Neuronal stem cell (in vitro differentiated cells): ENCODE data around the gene BCL11B.

Experiments used
- DNase-seq: peaks from one replicate; pipeline ENCODE4 v3.0.0-alpha.2; 2013; ENCODE audit warnings: low spot score
- H2AFZ ChIP-seq: one replicate; pipeline ENCODE4 v1.6.1; 2013; ENCODE audit warnings: mild to moderate bottlenecking, low read length, inconsistent platforms
- H2AK5ac ChIP-seq: 2 replicates; pipeline ENCODE4 v1.6.1; 2013; ENCODE audit warnings: low read depth, mild to moderate bottlenecking, inconsistent platforms, low read length, moderate library complexity, mixed read lengths
- H2BK120ac ChIP-seq: 2 replicates; pipeline ENCODE4 v1.6.1; 2013; ENCODE audit warnings: low read depth, mild to moderate bottlenecking, inconsistent platforms, low read length, moderate library complexity, mixed read lengths
- H2BK12ac ChIP-seq: one replicate; pipeline ENCODE4 v1.6.1; 2013; ENCODE audit warnings: low read length, inconsistent platforms
- H2BK15ac ChIP-seq: 2 replicates; pipeline ENCODE4 v1.6.1; 2013; ENCODE audit warnings: mild to moderate bottlenecking, low read length, inconsistent platforms, mixed read lengths
- H2BK5ac ChIP-seq: one replicate; pipeline ENCODE4 v1.6.1; 2013; ENCODE audit warnings: inconsistent platforms, mild to moderate bottlenecking, low read length, moderate library complexity
- H3K14ac ChIP-seq: one replicate; pipeline ENCODE4 v1.6.1; 2013; ENCODE audit warnings: low read length, inconsistent platforms
- H3K18ac ChIP-seq: 2 replicates; pipeline ENCODE4 v1.6.1; 2013; ENCODE audit warnings: low read length, inconsistent platforms
- H3K23ac ChIP-seq: 2 replicates; pipeline ENCODE4 v1.6.1; 2013; ENCODE audit warnings: low read depth, mild to moderate bottlenecking, mixed read lengths, low read length, inconsistent platforms; ENCODE audit not compliant: poor library complexity
- H3K27ac ChIP-seq: replicated peaks from 3 replicates; pipeline ENCODE4 v1.5.1; 2013; ENCODE audit warnings: low read length, inconsistent platforms
- H3K27me3 ChIP-seq, 3 experiments: 2 replicates each; pipeline ENCODE4 v1.6.1; 2013; ENCODE audit warnings: low read length in 3 of 3, mild to moderate bottlenecking in 2 of 3, inconsistent platforms in 1 of 3, low read depth in 1 of 3, mixed read lengths in 1 of 3, moderate library complexity in 1 of 3; ENCODE audit not compliant: control insufficient read depth in 3 of 3, insufficient read depth in 3 of 3
- H3K36me3 ChIP-seq, 2 donors: replicated peaks in 1 of 2; 2 replicates each; pipeline ENCODE4 v1.6.1; 2013; ENCODE audit warnings: low read length in 2 of 2; ENCODE audit not compliant: control insufficient read depth in 2 of 2, insufficient read depth in 2 of 2
- H3K4ac ChIP-seq: 2 replicates; pipeline ENCODE4 v1.6.1; 2013; ENCODE audit warnings: inconsistent platforms, mild to moderate bottlenecking, low read length, moderate library complexity
- H3K4me1 ChIP-seq, 2 donors: 1 replicate in 1 of 2; 2 replicates in 1 of 2; pipeline ENCODE4 v1.6.1; 2013; ENCODE audit warnings: low read length in 2 of 2, low read depth in 1 of 2; ENCODE audit not compliant: control insufficient read depth in 2 of 2, insufficient read depth in 1 of 2
- H3K4me2 ChIP-seq: one replicate; pipeline ENCODE4 v1.6.1; 2013; ENCODE audit warnings: mild to moderate bottlenecking, low read length, inconsistent platforms; ENCODE audit not compliant: insufficient read depth, poor library complexity, severe bottlenecking
- H3K4me3 ChIP-seq, 2 donors: 2 replicates each; pipeline ENCODE4 v1.5.1; 2013; ENCODE audit warnings: low read length in 2 of 2, mild to moderate bottlenecking in 2 of 2, inconsistent platforms in 1 of 2, moderate library complexity in 1 of 2
- H3K79me1 ChIP-seq: one replicate; pipeline ENCODE4 v1.6.1; 2013; ENCODE audit warnings: low read depth, mild to moderate bottlenecking, inconsistent platforms, low read length, moderate library complexity
- H3K9ac ChIP-seq: one replicate; pipeline ENCODE4 v1.6.1; 2013; ENCODE audit warnings: mild to moderate bottlenecking, low read depth, low read length, inconsistent platforms; ENCODE audit not compliant: poor library complexity
- H3K9me3 ChIP-seq, 2 donors: replicated peaks in 1 of 2; 2 replicates each; pipeline versions ENCODE3 to v1.6.1; 2013; ENCODE audit warnings: low read length in 2 of 2, mild to moderate bottlenecking in 2 of 2, inconsistent platforms in 1 of 2, low read depth in 1 of 2, mixed read lengths in 1 of 2, moderate library complexity in 1 of 2; ENCODE audit not compliant: control insufficient read depth in 2 of 2, insufficient read depth in 1 of 2
- H4K8ac ChIP-seq: one replicate; pipeline ENCODE4 v1.6.1; 2013; ENCODE audit warnings: low read depth, mild to moderate bottlenecking, inconsistent platforms, low read length, moderate library complexity
- H4K91ac ChIP-seq: one replicate; pipeline ENCODE4 v1.6.1; 2013; ENCODE audit warnings: low read length, low read depth, mild to moderate bottlenecking, inconsistent platforms; ENCODE audit not compliant: poor library complexity
- whole genome bisulfite sequencing, 2 donors: extraction: QIAGEN DNeasy Blood & Tissue Kit; methylation state at CpG; one replicate each; pipeline ENCODE4 v1.1.7; 2013; ENCODE audit warnings: missing lambda C conversion rate in 2 of 2, mixed read lengths in 1 of 2; ENCODE audit not compliant: insufficient read length in 2 of 2, insufficient replicate concordance in 1 of 2; ENCODE audit errors: extremely low coverage in 2 of 2; 5-methylcytosine and 5-hydroxymethylcytosine counted together

Gene BCL11B

DNA sequence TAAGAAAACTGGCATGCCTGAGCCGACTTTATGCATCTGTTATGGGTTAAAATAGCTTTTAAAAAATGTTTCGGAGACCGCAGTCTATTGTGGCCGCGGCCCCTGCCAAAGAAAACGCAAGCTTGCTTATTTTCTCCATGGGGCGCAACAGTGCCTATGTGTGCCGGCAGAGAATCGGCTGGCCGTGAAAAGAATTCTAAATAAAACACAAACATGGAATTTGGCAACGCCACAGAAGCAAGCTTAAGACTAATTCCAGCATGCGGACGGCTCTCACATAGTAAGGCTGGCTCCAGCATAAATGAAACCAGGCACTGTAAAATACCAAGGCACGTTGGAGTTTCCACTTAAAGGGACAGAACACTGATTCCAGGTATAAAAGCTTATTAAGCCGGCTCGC is 56.7 kb downstream of the BCL11B start:
- Histone ChIP-seq H4K91ac (no peak overlapping the region), H3K36me3 (peaks cover 0 to 1% of the 10 kb centered on the region in 2 donors), H2BK120ac (no peak overlapping the region), H4K8ac (no peak overlapping the region), H2AK5ac (no peak overlapping the region), H3K9ac (no peak overlapping the region), H3K23ac (no peak overlapping the region), H2BK5ac (no peak overlapping the region), H3K4me3 (no peak overlapping the region), H2AFZ (no peak overlapping the region), H3K4ac (no peak overlapping the region), H3K9me3 (peaks cover 0 to 2% of the 10 kb centered on the region in 2 donors), H3K4me1 (peaks cover 0 to 2% of the 10 kb centered on the region in 2 donors), H3K18ac (no peak overlapping the region), H3K27me3 (peaks cover 0 to under 1% (median 0%) of the 10 kb centered on the region in 3 experiments), H3K27ac (no peak overlapping the region), H3K4me2 (no peak overlapping the region), H3K14ac (no peak overlapping the region), H2BK15ac (no peak overlapping the region), H2BK12ac (no peak overlapping the region), H3K79me1 (no peaks in the 10 kb centered on the region)
- no peak for DNase-seq
- no CpG with 5 or more reads among the region's 16 CpGs for WGBS, 2 donors

DNA sequence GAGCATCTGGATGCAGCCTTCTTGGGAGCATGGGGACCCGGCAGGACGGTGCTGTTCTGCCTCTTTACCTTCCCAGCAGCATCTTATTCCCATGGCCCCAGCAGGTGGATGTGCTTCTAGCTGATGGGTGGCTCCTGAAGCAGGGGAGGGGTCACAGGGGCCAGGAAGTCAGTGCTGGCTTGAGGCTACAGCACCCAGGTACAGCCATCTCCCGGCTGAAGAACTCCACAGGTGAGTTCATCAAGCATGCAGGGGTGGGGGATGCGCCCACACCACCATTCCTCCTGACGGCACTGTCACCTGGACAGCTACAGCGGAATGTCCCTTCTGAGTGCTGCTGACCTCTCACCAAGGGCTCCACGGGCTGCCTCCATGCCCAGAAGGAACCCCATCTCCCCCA is 57.3 kb downstream of the BCL11B start:
- Histone ChIP-seq H3K36me3 (peaks cover 0 to 1% of the 10 kb centered on the region in 2 donors), H2BK120ac (no peak overlapping the region), H3K27ac (no peak overlapping the region), H3K4me2 (no peak overlapping the region), H3K9ac (no peak overlapping the region), H3K4me1 (peaks cover 0 to 2% of the 10 kb centered on the region in 2 donors), H3K27me3 (no peaks in the 10 kb centered on the region), H2AK5ac (no peak overlapping the region), H4K91ac (no peak overlapping the region), H2BK12ac (no peak overlapping the region), H2BK15ac (no peak overlapping the region), H3K23ac (no peak overlapping the region), H2AFZ (no peak overlapping the region), H3K9me3 (peaks cover 0 to 2% of the 10 kb centered on the region in 2 donors), H3K18ac (no peak overlapping the region), H3K14ac (no peak overlapping the region), H3K79me1 (no peaks in the 10 kb centered on the region), H2BK5ac (no peak overlapping the region), H3K4me3 (no peak overlapping the region), H4K8ac (no peak overlapping the region), H3K4ac (no peak overlapping the region)
- WGBS, 2 donors = no CpG with 5 or more reads among the region's 7 CpGs
- no peak for DNase-seq

DNA sequence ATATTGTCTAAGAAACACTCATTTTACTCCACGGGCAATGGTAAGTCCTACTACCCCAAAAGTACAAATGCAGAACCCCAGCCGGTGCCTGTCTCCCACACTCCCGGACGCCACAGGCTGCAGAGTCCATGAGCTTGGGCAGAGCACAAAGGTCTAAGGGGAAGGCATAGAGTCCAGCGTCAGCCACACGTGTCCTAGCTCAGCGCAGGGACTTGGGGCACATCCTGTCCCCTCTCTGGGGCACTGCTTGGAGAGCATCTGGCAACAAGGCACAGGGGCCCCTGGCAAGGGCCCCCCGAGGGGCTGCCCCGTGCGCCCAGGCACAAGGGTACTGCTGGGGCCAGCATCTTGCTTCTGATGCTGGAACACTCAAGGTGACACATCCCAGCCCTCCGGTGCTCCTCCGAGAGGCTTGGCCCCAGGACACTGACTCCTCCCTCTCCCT is 58.4 kb downstream of the BCL11B start:
- no peak for DNase-seq
- Histone ChIP-seq H2BK120ac (no peak overlapping the region), H2AK5ac (no peak overlapping the region), H4K8ac (no peak overlapping the region), H3K27me3 (peaks cover 0 to 4% (median 0%) of the 10 kb centered on the region in 3 experiments), H3K9ac (no peak overlapping the region), H3K23ac (no peak overlapping the region), H3K36me3 (peaks cover 0 to 1% of the 10 kb centered on the region in 2 donors), H3K27ac (no peak overlapping the region), H3K18ac (no peak overlapping the region), H3K79me1 (no peaks in the 10 kb centered on the region), H3K4ac (no peak overlapping the region), H3K14ac (no peak overlapping the region), H2BK5ac (no peak overlapping the region), H2AFZ (no peak overlapping the region), H3K4me3 (no peak overlapping the region), H3K4me2 (no peak overlapping the region), H2BK12ac (no peak overlapping the region), H4K91ac (no peak overlapping the region), H3K9me3 (peaks cover 0 to 2% of the 10 kb centered on the region in 2 donors), H3K4me1 (peaks cover 0 to 1% of the 10 kb centered on the region in 2 donors), H2BK15ac (no peak overlapping the region)
- no CpG with 5 or more reads among the region's 12 CpGs for WGBS, 2 donors

DNA sequence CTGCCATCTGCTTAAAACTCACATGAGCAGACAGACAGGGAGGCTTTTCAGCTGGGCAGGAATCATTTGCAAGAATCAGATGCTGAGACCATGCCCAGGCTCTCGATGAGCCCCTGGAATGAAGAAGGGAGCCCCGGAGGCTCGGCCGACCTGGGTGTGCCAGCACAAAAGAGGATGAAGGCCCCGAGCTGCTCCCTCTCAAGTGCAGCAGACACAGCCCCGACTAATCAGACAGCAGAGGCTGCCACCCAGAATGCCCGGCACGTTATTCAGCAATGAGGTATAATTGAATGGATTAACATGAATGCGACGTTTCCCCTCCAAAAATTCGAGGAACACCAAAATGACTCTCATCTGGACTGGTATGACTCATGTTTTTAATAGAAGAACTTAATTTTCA is 58.9 kb downstream of the BCL11B start:
- no peak overlapping the region for H3K4me2 ChIP-seq
- no peak overlapping the region for H2BK5ac ChIP-seq
- H2BK120ac ChIP-seq = no peak overlapping the region
- no peak overlapping the region for H3K23ac ChIP-seq
- H3K27me3 ChIP-seq = peaks cover 0 to 4% (median 0%) of the 10 kb centered on the region in 3 experiments
- no peak overlapping the region for H2AFZ ChIP-seq
- H3K4me3 ChIP-seq = no peak overlapping the region
- no peak overlapping the region for H4K8ac ChIP-seq
- H3K27ac ChIP-seq = no peak overlapping the region
- no peak overlapping the region for H2BK15ac ChIP-seq
- H4K91ac ChIP-seq = no peak overlapping the region
- H3K79me1 ChIP-seq = no peaks in the 10 kb centered on the region
- no peak overlapping the region for H2BK12ac ChIP-seq
- no peak overlapping the region for H3K4ac ChIP-seq
- H3K9me3 ChIP-seq = peaks cover 0 to 2% of the 10 kb centered on the region in 2 donors
- H3K4me1 ChIP-seq = no peaks in the 10 kb centered on the region
- H2AK5ac ChIP-seq = no peak overlapping the region
- H3K18ac ChIP-seq = no peak overlapping the region
- no CpG with 5 or more reads among the region's 11 CpGs for WGBS, 2 donors
- H3K36me3 ChIP-seq = peaks cover 0 to 1% of the 10 kb centered on the region in 2 donors
- no peak overlapping the region for H3K9ac ChIP-seq
- DNase-seq = no peak
- H3K14ac ChIP-seq = no peak overlapping the region
